HFFc6 (cell line): ENCODE results near the gene CARD9. TPM values are rescaled to one million over a fixed set of nuclear protein-coding genes. Genes with fewer than 3 reads are reported as not detected.

ENCODE experiments used
- DNase-seq: peaks from one replicate; pipeline ENCODE4 v3.0.0-alpha.2; 2018
- H3K27ac Mint-ChIP-seq: 2 replicates; pipeline ENCODE4 v1.8.0; 2020; ENCODE audit warnings: mild to moderate bottlenecking, mixed read lengths
- H3K27me3 Mint-ChIP-seq: 2 replicates; pipeline ENCODE4 v1.8.0; 2021; ENCODE audit warnings: mild to moderate bottlenecking, moderate library complexity, mixed read lengths; ENCODE audit not compliant: insufficient read depth
- H3K36me3 Mint-ChIP-seq: 2 replicates; pipeline ENCODE4 v1.8.0; 2021; ENCODE audit warnings: low read depth, mixed read lengths
- H3K4me1 Mint-ChIP-seq: 2 replicates; pipeline ENCODE4 v1.8.0; 2020; ENCODE audit warnings: low read depth, mixed read lengths
- H3K4me3 Mint-ChIP-seq: 2 replicates; pipeline ENCODE4 v1.8.0; 2020; ENCODE audit warnings: mild to moderate bottlenecking, moderate library complexity, mixed read lengths
- H3K9me3 Mint-ChIP-seq: 2 replicates; pipeline ENCODE4 v1.8.0; 2020; ENCODE audit warnings: mild to moderate bottlenecking, mixed read lengths
- CTCF ChIP-seq: fragments of 200-600 bp; sonication (generic); IDR thresholded peaks from 2 replicates; pipeline ENCODE4 v1.5.0; 2021; ENCODE audit warnings: antibody characterized with exemption, mild to moderate bottlenecking
- total RNA-seq, 6 experiments: library from RNA; stranded (reverse); fragmentation: NEBNext Ultra II Directional; extraction: Animal tissue kit (Norgen Biotek cat#: 25700); gene quantifications; 2 replicates in 1 of 6; 3 replicates in 5 of 6; pipeline ENCODE4 v1.2.3, GENCODE V29; 2021

Gene CARD9
- total RNA-seq, 6 experiments from 2014 or later = 2.9 to 19.0 (median 3.2) TPM

- 0 out of 2 replicates have a peak, but pooled peaks cover 2% of the 10 kb centered on the region for H3K27me3 Mint-ChIP-seq
- peaks cover 16% of the 10 kb centered on the region for H3K36me3 Mint-ChIP-seq
- no peak for DNase-seq
- no peak overlapping the region for H3K27ac Mint-ChIP-seq
- no peaks in the 10 kb centered on the region for H3K9me3 Mint-ChIP-seq
- TF ChIP-seq CTCF = no peak
- H3K4me3 Mint-ChIP-seq = no peak overlapping the region
- peaks cover 14% of the 10 kb centered on the region for H3K4me1 Mint-ChIP-seq
Measured at GRCh38 chr9:136395020-136395340, 21.5 kb upstream of the CARD9 start.

- Mint-ChIP-seq H3K4me1 (peaks cover 14% of the 10 kb centered on the region), H3K9me3 (no peaks in the 10 kb centered on the region), H3K27me3 (0 out of 2 replicates have a peak, but pooled peaks cover 2% of the 10 kb centered on the region), H3K4me3 (no peak overlapping the region), H3K36me3 (peaks cover 20% of the 10 kb centered on the region), H3K27ac (no peak overlapping the region)
- no peak for DNase-seq
- TF ChIP-seq CTCF = no peak
Measured at GRCh38 chr9:136394312-136395019, 21.0 kb upstream of the CARD9 start.

GRCh38 chr9:136393531-136393930, 20.1 kb upstream of the CARD9 start:
- Mint-ChIP-seq H3K4me3 (no peak overlapping the region), H3K4me1 (peaks cover 5% of the 10 kb centered on the region), H3K36me3 (peaks cover 20% of the 10 kb centered on the region), H3K27ac (no peak overlapping the region), H3K9me3 (no peaks in the 10 kb centered on the region), H3K27me3 (0 out of 2 replicates have a peak, but pooled peaks cover 2% of the 10 kb centered on the region)
- no peak for TF ChIP-seq CTCF
- no peak for DNase-seq

- TF ChIP-seq CTCF = no peak
- no peaks in the 10 kb centered on the region for H3K4me1 Mint-ChIP-seq
- H3K9me3 Mint-ChIP-seq = no peaks in the 10 kb centered on the region
- 0 out of 2 replicates have a peak, but pooled peaks cover 2% of the 10 kb centered on the region for H3K27me3 Mint-ChIP-seq
- DNase-seq = no peak
- no peak overlapping the region for H3K27ac Mint-ChIP-seq
- peaks cover 20% of the 10 kb centered on the region for H3K36me3 Mint-ChIP-seq
- no peak overlapping the region for H3K4me3 Mint-ChIP-seq
Measured at GRCh38 chr9:136392538-136393449, 19.3 kb upstream of the CARD9 start.

DNA sequence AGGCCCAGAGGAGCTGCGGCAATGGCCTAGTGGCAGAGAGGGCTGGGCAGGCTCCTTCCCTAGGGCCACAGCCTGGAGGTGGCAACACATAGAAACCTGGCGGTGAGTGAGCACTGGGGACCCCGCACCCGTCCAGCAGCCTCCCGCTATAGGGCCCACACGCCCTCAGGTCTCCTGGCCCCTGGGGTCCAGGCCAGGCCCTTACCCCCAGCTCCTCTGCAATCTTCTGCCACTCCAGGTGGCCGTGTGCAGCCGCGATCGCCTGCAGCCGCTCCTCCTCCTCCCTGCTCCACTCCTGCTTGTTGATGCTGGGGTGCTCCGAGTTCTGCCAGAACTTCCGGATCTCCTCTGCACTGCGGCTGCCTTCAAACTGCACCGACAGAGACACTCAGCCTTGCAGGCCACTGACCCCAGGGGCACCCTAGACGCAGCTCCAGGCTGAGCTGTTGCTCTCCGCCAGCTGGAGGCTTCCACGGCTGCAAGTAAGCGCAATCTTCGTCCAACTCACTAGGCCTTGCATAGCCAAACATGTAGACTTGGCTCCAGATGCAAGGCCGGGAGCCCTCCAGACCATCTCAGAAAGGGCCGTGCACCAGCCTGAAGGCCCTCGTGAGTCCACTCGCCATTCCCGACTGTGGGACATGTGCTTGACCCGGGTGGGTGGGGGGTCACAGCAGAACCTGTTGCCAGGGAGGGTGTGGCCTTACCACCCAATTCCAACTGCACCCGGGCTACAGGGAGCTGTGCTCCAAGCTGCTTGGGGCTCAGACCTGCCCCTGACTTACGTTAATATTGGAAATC, 18.5 kb upstream of the CARD9 start:
- Mint-ChIP-seq H3K9me3 (no peaks in the 10 kb centered on the region), H3K27ac (no peak overlapping the region), H3K4me1 (no peaks in the 10 kb centered on the region), H3K27me3 (peaks cover 2% of the 10 kb centered on the region; the same call in 1 of the 2 replicates), H3K4me3 (no peak overlapping the region), H3K36me3 (peaks cover 26% of the 10 kb centered on the region)
- DNase-seq = no peak
- TF ChIP-seq CTCF = no peak
